Endodermal cell (in vitro differentiated cells): ENCODE data around the gene MON1A. TPM values are rescaled to one million over a fixed set of nuclear protein-coding genes. Genes with fewer than 3 reads are reported as not detected.

Experiments used
- DNase-seq: peaks from one replicate; pipeline ENCODE4 v3.0.0-alpha.2; 2017
- H3K27ac ChIP-seq: 2 replicates; pipeline ENCODE4 v1.5.1; 2013; ENCODE audit warnings: mild to moderate bottlenecking, low read depth, low read length, moderate library complexity
- H3K27me3 ChIP-seq: 2 replicates; pipeline ENCODE4 v1.6.1; 2013; ENCODE audit warnings: mild to moderate bottlenecking, low read length, moderate library complexity; ENCODE audit not compliant: insufficient read depth, control insufficient read depth, poor library complexity, severe bottlenecking
- H3K36me3 ChIP-seq: 2 replicates; pipeline ENCODE4 v1.7.0; 2013; ENCODE audit warnings: mild to moderate bottlenecking, low read length, moderate library complexity; ENCODE audit not compliant: control insufficient read depth, insufficient read depth
- H3K4me1 ChIP-seq: one replicate; pipeline ENCODE4 v1.7.0; 2013; ENCODE audit warnings: low read length; ENCODE audit not compliant: control insufficient read depth, insufficient read depth
- H3K4me3 ChIP-seq: 2 replicates; pipeline ENCODE4 v1.5.1; 2013; ENCODE audit warnings: mild to moderate bottlenecking, low read length, moderate library complexity
- H3K9ac ChIP-seq: 2 replicates; pipeline ENCODE4 v1.6.1; 2013; ENCODE audit warnings: mild to moderate bottlenecking, low read length, moderate library complexity; ENCODE audit not compliant: poor library complexity, severe bottlenecking; ENCODE audit errors: extremely low read depth
- H3K9me3 ChIP-seq: 2 replicates; pipeline ENCODE4 v1.6.1; 2013; ENCODE audit warnings: mild to moderate bottlenecking, low read length, moderate library complexity; ENCODE audit not compliant: control insufficient read depth
- H3K27ac Mint-ChIP-seq: 2 replicates; pipeline ENCODE4 v1.8.0; 2020; ENCODE audit warnings: mixed read lengths
- H3K27me3 Mint-ChIP-seq: 2 replicates; pipeline ENCODE4 v1.8.0; 2021; ENCODE audit warnings: mild to moderate bottlenecking, mixed read lengths; ENCODE audit not compliant: insufficient read depth
- H3K36me3 Mint-ChIP-seq: 2 replicates; pipeline ENCODE4 v1.8.0; 2020; ENCODE audit warnings: low read depth, mixed read lengths
- H3K4me1 Mint-ChIP-seq: 2 replicates; pipeline ENCODE4 v1.8.0; 2020; ENCODE audit warnings: mixed read lengths
- H3K4me3 Mint-ChIP-seq: 2 replicates; pipeline ENCODE4 v1.8.0; 2020; ENCODE audit warnings: mild to moderate bottlenecking, moderate library complexity, mixed read lengths
- H3K9me3 Mint-ChIP-seq: 2 replicates; pipeline ENCODE4 v1.8.0; 2020; ENCODE audit warnings: mild to moderate bottlenecking, mixed read lengths
- WGBS, 2 experiments: methylation state at CpG; one replicate each; pipeline versions ENCODE4 v1.1.5 to v1.1.7; 2013; ENCODE audit warnings: missing lambda C conversion rate in 2 of 2, mixed read lengths in 1 of 2; ENCODE audit not compliant: insufficient coverage in 1 of 2, insufficient read length in 1 of 2; 5-methylcytosine and 5-hydroxymethylcytosine counted together
- total RNA-seq, 2 donors: library from RNA; stranded (reverse); fragmentation: NEBNext Ultra II Directional in 1 of 2; extraction: Animal tissue kit (Norgen Biotek cat#: 25700) in 1 of 2; gene quantifications; 2 replicates in 1 of 2; 3 replicates in 1 of 2; pipeline ENCODE4 v1.2.1, GENCODE V29; 2021
- TF ChIP-seq, protein P1 (sequence below): fragments of 200-600 bp; sonication (generic); conservative IDR thresholded peaks from 2 replicates; pipeline ENCODE4 v1.5.0; 2021; ENCODE audit warnings: antibody characterized with exemption, mild to moderate bottlenecking

MON1A gene
- total RNA-seq, 2 donors from 2014 or later = 4.1 to 6.2 TPM

DNA sequence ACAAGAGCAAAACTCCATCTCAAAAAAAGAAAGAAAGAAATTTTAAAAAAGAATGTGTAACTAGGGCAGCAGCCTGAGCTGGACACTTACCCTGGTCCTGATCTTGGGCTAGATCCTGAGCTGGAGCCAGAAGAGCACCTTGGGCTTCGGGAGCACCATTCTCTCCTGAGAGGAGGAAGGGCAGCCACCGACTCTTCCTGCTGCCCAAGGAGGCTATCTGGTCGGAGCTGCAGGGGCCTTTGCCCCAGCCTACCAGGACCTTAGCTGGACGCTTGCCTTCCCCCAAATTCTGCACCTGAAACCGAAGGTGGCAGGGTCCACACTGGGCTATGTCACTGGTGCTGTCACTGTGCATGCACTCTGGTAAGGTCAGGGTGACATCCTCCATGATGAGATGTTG lies 53.0 kb downstream of the MON1A start:
- no peak overlapping the region for H3K27ac Mint-ChIP-seq

DNA sequence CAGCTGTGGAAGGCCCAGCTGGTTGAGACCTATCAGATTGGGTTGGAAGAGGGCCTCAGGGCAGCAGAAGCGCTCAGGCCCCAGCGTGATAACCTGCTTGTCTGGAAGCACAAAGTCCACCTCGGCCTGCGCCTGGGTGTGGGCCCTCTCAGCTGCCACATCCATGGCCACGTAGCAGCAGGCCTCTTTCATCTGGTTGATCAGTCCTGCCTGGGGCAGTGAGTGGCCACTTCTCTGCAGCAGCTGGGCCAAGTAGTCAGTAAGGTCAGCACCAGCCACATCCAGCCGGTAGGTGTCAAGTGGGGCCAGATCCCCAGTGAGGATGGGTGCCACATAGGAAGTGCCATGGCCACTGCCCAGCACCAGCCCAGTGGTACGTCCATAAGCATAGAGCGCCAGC lies 56.0 kb downstream of the MON1A start:
- TF ChIP-seq, protein P1, sequence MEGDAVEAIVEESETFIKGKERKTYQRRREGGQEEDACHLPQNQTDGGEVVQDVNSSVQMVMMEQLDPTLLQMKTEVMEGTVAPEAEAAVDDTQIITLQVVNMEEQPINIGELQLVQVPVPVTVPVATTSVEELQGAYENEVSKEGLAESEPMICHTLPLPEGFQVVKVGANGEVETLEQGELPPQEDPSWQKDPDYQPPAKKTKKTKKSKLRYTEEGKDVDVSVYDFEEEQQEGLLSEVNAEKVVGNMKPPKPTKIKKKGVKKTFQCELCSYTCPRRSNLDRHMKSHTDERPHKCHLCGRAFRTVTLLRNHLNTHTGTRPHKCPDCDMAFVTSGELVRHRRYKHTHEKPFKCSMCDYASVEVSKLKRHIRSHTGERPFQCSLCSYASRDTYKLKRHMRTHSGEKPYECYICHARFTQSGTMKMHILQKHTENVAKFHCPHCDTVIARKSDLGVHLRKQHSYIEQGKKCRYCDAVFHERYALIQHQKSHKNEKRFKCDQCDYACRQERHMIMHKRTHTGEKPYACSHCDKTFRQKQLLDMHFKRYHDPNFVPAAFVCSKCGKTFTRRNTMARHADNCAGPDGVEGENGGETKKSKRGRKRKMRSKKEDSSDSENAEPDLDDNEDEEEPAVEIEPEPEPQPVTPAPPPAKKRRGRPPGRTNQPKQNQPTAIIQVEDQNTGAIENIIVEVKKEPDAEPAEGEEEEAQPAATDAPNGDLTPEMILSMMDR = no peak
- WGBS, 2 experiments = 89 to 91% methylated on average over 3 to 8 of the region's 8 CpGs
- Mint-ChIP-seq H3K4me3 (no peak overlapping the region), H3K27ac (no peak overlapping the region), H3K9me3 (no peaks in the 10 kb centered on the region), H3K27me3 (peaks cover 38% of the 10 kb centered on the region), H3K4me1 (no peaks in the 10 kb centered on the region), H3K36me3 (no peaks in the 10 kb centered on the region)
- no peak overlapping the region for H3K27ac ChIP-seq
- peaks cover 31% of the 10 kb centered on the region for H3K27me3 ChIP-seq
- no peak overlapping the region for H3K9ac ChIP-seq
- no peaks in the 10 kb centered on the region for H3K36me3 ChIP-seq
- no peak for DNase-seq
- no peaks in the 10 kb centered on the region for H3K9me3 ChIP-seq
- H3K4me1 ChIP-seq = no peaks in the 10 kb centered on the region
- H3K4me3 ChIP-seq = no peak overlapping the region

More for the DNA sequence above, 53.0 kb downstream of the MON1A start:
- peaks cover 8% of the 10 kb centered on the region for H3K4me1 Mint-ChIP-seq
- H3K27me3 Mint-ChIP-seq = peaks cover 13% of the 10 kb centered on the region
- Histone ChIP-seq H3K27me3 (peaks cover 1% of the 10 kb centered on the region), H3K36me3 (no peaks in the 10 kb centered on the region), H3K27ac (no peak overlapping the region), H3K9me3 (no peaks in the 10 kb centered on the region), H3K4me3 (no peak overlapping the region), H3K9ac (no peak overlapping the region), H3K4me1 (peaks cover 10% of the 10 kb centered on the region)
- 87 to 90% methylated on average over 4 to 5 of the region's 5 CpGs for WGBS, 2 experiments
- no peaks in the 10 kb centered on the region for H3K9me3 Mint-ChIP-seq
- no peak overlapping the region for H3K4me3 Mint-ChIP-seq
- TF ChIP-seq, protein P1 = no peak
- no peak for DNase-seq
- H3K36me3 Mint-ChIP-seq = no peaks in the 10 kb centered on the region

DNA sequence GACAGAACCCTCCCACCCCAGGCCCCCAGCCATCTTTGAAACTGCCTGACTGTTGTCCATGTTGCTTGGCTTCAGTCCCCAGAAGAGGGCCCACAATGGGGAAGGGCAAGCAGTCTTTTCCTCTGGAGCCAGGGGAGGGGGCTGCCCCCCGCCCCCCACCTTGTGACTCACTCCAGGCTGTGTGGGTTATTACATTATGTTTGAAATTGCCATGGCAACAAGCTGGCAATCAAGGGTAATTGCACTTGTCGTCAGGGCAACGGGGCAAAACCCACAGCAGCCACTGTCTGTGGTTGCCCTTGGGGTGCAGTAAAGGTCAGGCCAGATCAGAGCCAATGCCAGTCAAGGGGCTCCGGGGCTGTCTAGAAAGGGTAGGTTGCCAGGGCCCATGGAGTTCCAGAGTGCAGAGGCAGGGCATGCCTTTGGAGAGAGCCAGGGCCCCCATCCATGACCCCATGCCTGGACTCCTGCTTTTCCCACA lies 56.8 kb downstream of the MON1A start:
- Mint-ChIP-seq H3K4me3 (no peak overlapping the region), H3K36me3 (no peaks in the 10 kb centered on the region), H3K27me3 (peaks cover 46% of the 10 kb centered on the region), H3K27ac (no peak overlapping the region), H3K9me3 (no peaks in the 10 kb centered on the region), H3K4me1 (no peaks in the 10 kb centered on the region)
- TF ChIP-seq, protein P1 = no peak
- Histone ChIP-seq H3K4me1 (no peaks in the 10 kb centered on the region), H3K9me3 (no peaks in the 10 kb centered on the region), H3K36me3 (no peaks in the 10 kb centered on the region), H3K9ac (no peak overlapping the region), H3K4me3 (no peak overlapping the region), H3K27me3 (peaks cover 39% of the 10 kb centered on the region), H3K27ac (no peak overlapping the region)
- DNase-seq = no peak
- WGBS, 2 experiments = 85 to 89% methylated on average over 2 to 4 of the region's 4 CpGs
